Ishikawa (cell line): ENCODE results near the gene PIEZO2.

Experiments
- EGR1 ChIP-seq: IDR thresholded peaks from 2 replicates; pipeline ENCODE4 v1.6.1; 2012
- EP300 ChIP-seq: IDR thresholded peaks from 2 replicates; pipeline ENCODE4 v1.6.1; 2012; ENCODE audit warnings: borderline replicate concordance
- TAF1 ChIP-seq: IDR thresholded peaks from 2 replicates; pipeline ENCODE4 v1.6.1; 2012; ENCODE audit warnings: low read depth, mild to moderate bottlenecking
- TCF12 ChIP-seq: IDR thresholded peaks from 2 replicates; pipeline ENCODE4 v1.6.1; 2012; ENCODE audit warnings: low read depth
- ZBTB7A ChIP-seq: IDR thresholded peaks from 2 replicates; pipeline ENCODE4 v1.6.1; 2012; ENCODE audit warnings: low read depth
- TF ChIP-seq, protein P1 (sequence below): IDR thresholded peaks from 2 replicates; pipeline ENCODE4 v1.6.1; 2012; ENCODE audit warnings: low read depth, mild to moderate bottlenecking
- TF ChIP-seq, protein P2 (sequence below): IDR thresholded peaks from 2 replicates; pipeline ENCODE4 v1.6.1; 2012

DNA sequence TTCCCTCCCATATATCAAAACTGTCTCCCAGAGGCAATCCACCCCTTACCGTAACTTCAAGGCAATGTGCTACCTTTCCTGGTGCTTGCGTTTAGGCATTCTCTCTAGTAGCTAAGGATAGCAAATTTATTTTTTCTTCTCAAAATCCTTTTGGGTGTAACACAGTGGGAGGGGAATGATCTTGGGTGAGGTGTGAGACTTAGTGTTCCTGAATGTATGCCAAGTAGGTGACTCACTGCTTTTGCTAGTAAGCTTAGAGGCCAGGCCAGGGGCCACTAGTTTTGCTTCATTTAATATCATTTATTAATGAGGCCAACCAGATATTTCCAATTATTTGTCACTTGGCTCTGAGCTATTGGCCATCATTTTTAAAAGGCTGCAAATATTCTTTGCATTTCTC lies 488.1 kb downstream of the PIEZO2 start:
- no peak for TF ChIP-seq TAF1
- TF ChIP-seq, protein P1, sequence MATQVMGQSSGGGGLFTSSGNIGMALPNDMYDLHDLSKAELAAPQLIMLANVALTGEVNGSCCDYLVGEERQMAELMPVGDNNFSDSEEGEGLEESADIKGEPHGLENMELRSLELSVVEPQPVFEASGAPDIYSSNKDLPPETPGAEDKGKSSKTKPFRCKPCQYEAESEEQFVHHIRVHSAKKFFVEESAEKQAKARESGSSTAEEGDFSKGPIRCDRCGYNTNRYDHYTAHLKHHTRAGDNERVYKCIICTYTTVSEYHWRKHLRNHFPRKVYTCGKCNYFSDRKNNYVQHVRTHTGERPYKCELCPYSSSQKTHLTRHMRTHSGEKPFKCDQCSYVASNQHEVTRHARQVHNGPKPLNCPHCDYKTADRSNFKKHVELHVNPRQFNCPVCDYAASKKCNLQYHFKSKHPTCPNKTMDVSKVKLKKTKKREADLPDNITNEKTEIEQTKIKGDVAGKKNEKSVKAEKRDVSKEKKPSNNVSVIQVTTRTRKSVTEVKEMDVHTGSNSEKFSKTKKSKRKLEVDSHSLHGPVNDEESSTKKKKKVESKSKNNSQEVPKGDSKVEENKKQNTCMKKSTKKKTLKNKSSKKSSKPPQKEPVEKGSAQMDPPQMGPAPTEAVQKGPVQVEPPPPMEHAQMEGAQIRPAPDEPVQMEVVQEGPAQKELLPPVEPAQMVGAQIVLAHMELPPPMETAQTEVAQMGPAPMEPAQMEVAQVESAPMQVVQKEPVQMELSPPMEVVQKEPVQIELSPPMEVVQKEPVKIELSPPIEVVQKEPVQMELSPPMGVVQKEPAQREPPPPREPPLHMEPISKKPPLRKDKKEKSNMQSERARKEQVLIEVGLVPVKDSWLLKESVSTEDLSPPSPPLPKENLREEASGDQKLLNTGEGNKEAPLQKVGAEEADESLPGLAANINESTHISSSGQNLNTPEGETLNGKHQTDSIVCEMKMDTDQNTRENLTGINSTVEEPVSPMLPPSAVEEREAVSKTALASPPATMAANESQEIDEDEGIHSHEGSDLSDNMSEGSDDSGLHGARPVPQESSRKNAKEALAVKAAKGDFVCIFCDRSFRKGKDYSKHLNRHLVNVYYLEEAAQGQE: no peak
- TF ChIP-seq EGR1: no peak
- TF ChIP-seq ZBTB7A: no peak
- TF ChIP-seq EP300: no peak
- TF ChIP-seq, protein P2, sequence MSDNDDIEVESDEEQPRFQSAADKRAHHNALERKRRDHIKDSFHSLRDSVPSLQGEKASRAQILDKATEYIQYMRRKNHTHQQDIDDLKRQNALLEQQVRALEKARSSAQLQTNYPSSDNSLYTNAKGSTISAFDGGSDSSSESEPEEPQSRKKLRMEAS: no peak
- TF ChIP-seq TCF12: no peak
